Activated B cell treated with CpG ODN at 0.5 μM for 24 hours (primary cell): Measurements from ENCODE around the gene FUT8. TPM values are rescaled to one million over a fixed set of nuclear protein-coding genes. Genes with fewer than 3 reads are reported as not detected.

Source experiments
- ATAC-seq: fragments of 200-7000 bp; cut with Tn5 transposase; one replicate; pipeline ENCODE4 v1.10.0; 2021; ENCODE audit warnings: low read depth, mild to moderate bottlenecking, moderate library complexity
- CTCF ChIA-PET: fragments of 350-600 bp; sonication (Branson Sonifier 250); formaldehyde crosslinking; loops from one replicate; lab custom pipeline; 2021; ENCODE audit warnings: antibody characterized with exemption; lab: Charles Lee
- POLR2A ChIA-PET: fragments of 350-600 bp; sonication (Branson Sonifier 250); formaldehyde crosslinking; loops from one replicate; lab custom pipeline; 2021; ENCODE audit warnings: antibody characterized with exemption; lab: Charles Lee
- DNase-seq: peaks from one replicate; pipeline ENCODE4 v3.0.0; 2022
- H3K27ac Mint-ChIP-seq: one replicate; pipeline ENCODE4 v1.8.0; 2020; ENCODE audit warnings: mixed read lengths
- H3K27me3 Mint-ChIP-seq: one replicate; pipeline ENCODE4 v1.8.0; 2021; ENCODE audit warnings: mixed read lengths
- H3K36me3 Mint-ChIP-seq: one replicate; pipeline ENCODE4 v1.8.0; 2021; ENCODE audit warnings: low read depth, mixed read lengths
- H3K4me1 Mint-ChIP-seq: one replicate; pipeline ENCODE4 v1.8.0; 2021; ENCODE audit warnings: mixed read lengths
- H3K4me3 Mint-ChIP-seq: one replicate; pipeline ENCODE4 v1.8.0; 2020; ENCODE audit warnings: mild to moderate bottlenecking, mixed read lengths
- H3K9me3 Mint-ChIP-seq: one replicate; pipeline ENCODE4 v1.8.0; 2020; ENCODE audit warnings: mixed read lengths
- CTCF ChIP-seq: fragments of 200-600 bp; IDR thresholded peaks from one replicate; pipeline ENCODE4 v1.8.0; 2022; ENCODE audit warnings: antibody characterized with exemption, mild to moderate bottlenecking
- intact Hi-C: fragments of 100-400 bp; cut with micrococcal nuclease; formaldehyde crosslinking; loops from one replicate; pipeline ENCODE4 v1.15.1; 2024
- total RNA-seq: library from RNA; stranded (reverse); gene quantifications from 2 replicates; pipeline ENCODE4 v1.2.3, GENCODE V29; 2022

FUT8 gene
- total RNA-seq, 1 donor from 2014 or later = 123 TPM

- Mint-ChIP-seq H3K36me3 (peaks cover 29% of the 10 kb centered on the region), H3K9me3 (peaks cover 2% of the 10 kb centered on the region), H3K4me3 (no peak overlapping the region), H3K27ac (peak overlapping the region; percentile 73), H3K4me1 (peaks cover 72% of the 10 kb centered on the region), H3K27me3 (no peaks in the 10 kb centered on the region)
- ATAC-seq = peak; percentile 25
- intact Hi-C loops = no loop called here
- no peak for TF ChIP-seq CTCF
- CTCF ChIA-PET = no interaction called here
- DNase-seq = no peak
- POLR2A ChIA-PET = interaction anchor here (0.6 to 1.2 kb wide), 7 partner anchors 8 to 280 kb away, joined by 3 to 7 read pairs (median 3); no protein-coding TSS in a partner anchor
These were observed 75.4 kb downstream of the FUT8 start for GRCh38 chr14:65487783-65488494.

GRCh38 chr14:65491274-65491673, 78.7 kb downstream of the FUT8 start:
- ATAC-seq = no peak
- peaks cover 56% of the 10 kb centered on the region for H3K4me1 Mint-ChIP-seq
- ChIA-PET POLR2A (no interaction called here), CTCF (no interaction called here)
- TF ChIP-seq CTCF = no peak
- H3K36me3 Mint-ChIP-seq = peaks cover 28% of the 10 kb centered on the region
- peak overlapping the region; percentile 4 for H3K27ac Mint-ChIP-seq
- no peaks in the 10 kb centered on the region for H3K27me3 Mint-ChIP-seq
- peaks cover 5% of the 10 kb centered on the region for H3K9me3 Mint-ChIP-seq
- no peak for DNase-seq
- intact Hi-C loops = no loop called here
- H3K4me3 Mint-ChIP-seq = no peak overlapping the region

- H3K27me3 Mint-ChIP-seq = no peaks in the 10 kb centered on the region
- ChIA-PET CTCF (interaction anchor here (0.8 kb wide), 1 partner anchor 24 kb away, joined by 3 read pairs; no protein-coding TSS in a partner anchor), POLR2A (no interaction called here)
- intact Hi-C loops = no loop called here
- DNase-seq = no peak
- TF ChIP-seq CTCF = no peak
- peak overlapping the region; percentile 71 for H3K27ac Mint-ChIP-seq
- H3K4me3 Mint-ChIP-seq = no peak overlapping the region
- H3K4me1 Mint-ChIP-seq = peaks cover 54% of the 10 kb centered on the region
- peaks cover 30% of the 10 kb centered on the region for H3K36me3 Mint-ChIP-seq
- peaks cover 10% of the 10 kb centered on the region for H3K9me3 Mint-ChIP-seq
- ATAC-seq = no peak
These were observed 79.7 kb downstream of the FUT8 start for GRCh38 chr14:65492266-65492665.

- POLR2A ChIA-PET = no interaction called here
- no peak for TF ChIP-seq CTCF
- CTCF ChIA-PET = no interaction called here
- intact Hi-C loops = no loop called here
- Mint-ChIP-seq H3K36me3 (peaks cover 26% of the 10 kb centered on the region), H3K4me1 (peaks cover 43% of the 10 kb centered on the region), H3K27ac (no peak overlapping the region), H3K4me3 (no peak overlapping the region), H3K27me3 (no peaks in the 10 kb centered on the region), H3K9me3 (peaks cover 10% of the 10 kb centered on the region)
- DNase-seq = no peak
- no peak for ATAC-seq
These were observed 82.7 kb downstream of the FUT8 start for GRCh38 chr14:65495196-65495595.

GRCh38 chr14:65496178-65496993, 83.9 kb downstream of the FUT8 start:
- TF ChIP-seq CTCF = no peak
- ATAC-seq = no peak
- Mint-ChIP-seq H3K4me3 (no peak overlapping the region), H3K9me3 (peaks cover 10% of the 10 kb centered on the region), H3K27me3 (no peaks in the 10 kb centered on the region), H3K36me3 (peaks cover 27% of the 10 kb centered on the region), H3K27ac (no peak overlapping the region), H3K4me1 (peaks cover 44% of the 10 kb centered on the region)
- DNase-seq = no peak
- ChIA-PET POLR2A (interaction anchor here (0.6 kb wide), 1 partner anchor 389 kb away, joined by 5 read pairs; no protein-coding TSS in a partner anchor), CTCF (no interaction called here)
- intact Hi-C loops = no loop called here
